PC-3 (cell line): ENCODE results near the gene TTC28.

Source experiments
- CTCF ChIP-seq: fragments of 300-600 bp; sonication (generic); conservative IDR thresholded peaks from 2 replicates; pipeline ENCODE4 v1.5.1; 2017; ENCODE audit warnings: antibody characterized with exemption, low read depth, mild to moderate bottlenecking, low read length
- EZH2 ChIP-seq: fragments of 300-600 bp; sonication (generic); IDR thresholded peaks from one replicate; pipeline ENCODE4 v1.6.1; 2017; ENCODE audit warnings: antibody characterized with exemption, mild to moderate bottlenecking, low read length; ENCODE audit not compliant: unreplicated experiment
- EZH2phosphoT487 ChIP-seq: fragments of 300-600 bp; sonication (generic); IDR thresholded peaks from 2 replicates; pipeline ENCODE4 v1.6.1; 2018; ENCODE audit warnings: mild to moderate bottlenecking, antibody characterized with exemption, low read length, borderline replicate concordance

DNA sequence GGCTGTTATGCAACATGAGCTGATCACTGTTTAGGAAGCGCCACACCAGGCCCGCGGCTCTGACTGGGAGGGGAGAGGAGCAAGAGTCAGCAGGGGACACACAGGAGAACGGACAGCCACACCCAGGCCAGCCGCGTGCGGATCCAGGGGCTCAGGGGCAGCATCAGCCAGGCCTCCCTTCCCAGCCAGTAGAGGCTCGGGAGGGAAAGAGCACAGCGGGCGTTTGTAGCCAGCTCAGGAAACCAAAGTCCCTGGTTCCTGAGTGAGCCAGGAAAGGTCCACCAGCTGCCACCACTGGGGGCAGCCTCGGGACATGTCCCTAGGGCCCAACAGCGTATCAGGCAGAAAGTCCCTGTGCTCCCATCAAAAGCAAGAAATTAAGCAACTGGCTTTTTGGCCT is 688.8 kb downstream of the TTC28 start:
- TF ChIP-seq CTCF (peak; percentile 44; the same call in 1 of the 2 replicates), EZH2phosphoT487 (no peak), EZH2 (no peak)
